Measurements from ENCODE around the gene C1QTNF6.

The C1QTNF6 gene

DNA sequence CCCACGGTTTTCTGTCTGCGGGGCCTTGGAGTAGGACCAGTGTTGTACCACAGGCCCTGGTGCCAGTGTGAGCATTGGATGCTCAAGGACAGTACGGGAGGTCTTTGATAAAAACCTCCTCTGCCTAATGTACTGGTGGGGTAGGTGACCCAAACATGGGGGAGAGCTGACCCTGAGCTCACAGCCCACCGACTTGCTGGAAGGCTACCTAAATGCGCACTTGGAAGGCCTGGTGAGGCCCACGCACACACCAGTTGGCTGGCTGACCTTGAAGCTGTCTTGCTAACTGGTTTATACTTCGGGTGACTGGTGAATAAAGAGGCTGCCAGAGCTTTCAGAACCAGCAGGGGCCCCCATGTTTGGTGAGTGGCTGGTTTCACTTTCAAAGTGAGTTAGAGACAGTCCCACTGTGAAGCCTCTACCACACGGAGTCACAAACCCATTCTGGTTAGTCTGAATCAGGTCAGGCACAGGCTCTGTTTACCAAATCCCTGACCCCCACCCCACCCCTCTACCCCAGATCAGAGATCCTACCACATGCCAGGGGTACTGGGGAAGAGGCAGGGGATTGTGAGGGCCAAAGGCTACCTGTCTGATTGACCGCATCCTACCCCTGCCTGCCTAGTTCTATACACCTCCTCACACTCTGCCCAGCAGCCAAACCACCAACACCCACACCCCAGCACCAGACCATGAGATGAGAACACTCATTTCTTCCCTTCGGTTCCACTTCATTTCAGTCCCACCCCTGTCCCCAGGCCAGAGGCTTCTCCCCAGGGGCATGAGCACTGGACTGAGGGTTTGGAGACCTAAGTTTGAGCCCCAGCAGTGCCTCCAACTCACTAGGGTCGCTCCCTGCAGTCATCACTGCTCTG, 25.6 kb downstream of the C1QTNF6 start:
- DNase-seq (ENCODE audit: low read depth), result peak; percentile 61

DNA sequence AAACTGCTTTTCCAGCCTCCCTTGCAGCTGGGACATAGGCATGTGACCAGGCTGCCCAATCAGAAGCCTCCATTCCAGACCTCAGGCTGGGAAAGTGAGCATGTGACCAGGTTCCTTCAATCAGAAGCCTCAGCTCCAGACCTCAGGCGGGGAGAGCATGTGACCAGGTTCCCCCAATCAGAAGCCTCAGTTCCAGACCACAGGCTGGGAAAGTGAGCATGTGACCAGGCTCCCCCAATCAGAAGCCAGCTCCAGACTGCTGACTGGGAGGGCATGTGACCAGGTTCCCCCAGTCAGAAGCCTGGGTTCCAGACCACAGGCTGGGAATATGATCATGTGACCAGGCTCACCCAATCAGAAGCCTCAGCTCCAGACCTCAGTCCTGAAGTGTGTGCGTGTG, 26.6 kb downstream of the C1QTNF6 start:
- DNase-seq (ENCODE audit: low read depth), result no peak

DNA sequence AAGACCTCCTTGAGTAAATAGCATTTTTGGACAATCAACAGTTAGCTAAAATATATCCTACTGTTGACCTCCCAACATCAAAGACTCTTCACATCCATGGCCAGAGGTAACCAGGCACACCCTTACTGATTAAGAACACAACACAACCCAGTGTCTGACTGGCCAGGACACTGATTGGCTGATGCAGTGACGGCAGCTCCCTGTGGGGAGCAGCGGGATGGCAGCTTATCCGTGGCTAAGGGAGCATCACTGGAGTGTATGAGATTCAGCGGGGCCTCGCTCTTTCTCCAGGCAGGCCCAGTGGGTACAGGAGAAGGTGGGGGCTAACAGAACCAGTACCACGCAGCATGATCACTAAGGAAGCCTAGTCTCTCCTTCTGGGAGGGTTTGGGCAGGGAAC, 28.0 kb downstream of the C1QTNF6 start:
- no peak for DNase-seq (ENCODE audit: low read depth)

DNA sequence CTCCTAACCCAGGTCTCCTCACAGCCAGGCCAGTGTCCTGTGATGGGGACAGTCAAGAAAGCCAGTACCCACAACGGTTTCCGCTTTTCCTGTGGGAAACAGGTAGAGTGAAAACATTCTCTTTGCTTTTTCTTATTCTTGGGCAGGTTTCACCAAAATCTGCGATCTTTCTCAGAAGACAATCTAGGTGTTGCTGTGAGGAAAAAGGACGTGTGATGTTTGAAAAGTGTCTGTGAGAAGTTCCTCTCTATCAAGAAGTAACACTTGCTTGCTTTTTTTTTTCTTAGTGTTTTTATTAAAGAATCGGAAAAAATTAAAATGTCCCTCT, 29.1 kb downstream of the C1QTNF6 start:
- DNase-seq (ENCODE audit: low read depth), result no peak

DNA sequence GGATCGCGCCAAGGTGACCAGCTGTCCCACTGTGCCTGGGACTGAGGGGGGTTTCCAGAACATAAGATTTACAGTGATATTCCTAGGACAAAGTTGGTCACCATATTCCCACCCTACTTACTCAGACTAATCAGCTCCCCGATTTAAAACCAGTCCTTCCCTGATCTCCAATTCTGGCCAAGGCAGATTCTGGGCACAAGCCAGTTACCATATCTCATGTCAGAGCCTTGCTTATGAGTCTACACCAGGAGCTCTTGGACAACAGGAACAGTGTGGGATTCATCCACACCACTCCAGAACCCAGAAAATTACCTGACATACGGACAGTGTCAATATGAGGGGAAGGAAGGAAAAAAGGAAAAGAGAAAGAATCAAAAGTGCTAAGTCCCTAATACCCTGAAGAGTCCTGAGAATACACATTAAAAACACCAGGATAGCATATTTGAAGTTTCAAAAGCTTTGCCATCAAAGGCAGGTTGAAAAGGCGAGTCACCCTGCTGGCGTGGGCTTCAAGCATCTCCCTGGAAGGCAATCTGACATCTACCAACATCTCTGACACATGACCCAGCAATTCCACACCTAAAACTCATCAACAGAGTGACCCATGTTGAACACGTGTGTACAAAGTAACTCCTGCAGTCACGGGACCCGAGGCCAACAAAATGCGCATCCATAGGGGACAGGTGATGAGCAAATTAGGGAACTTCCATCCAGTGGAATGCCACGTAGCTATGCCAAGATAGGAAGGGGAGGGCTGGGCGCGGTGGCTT, 30.3 kb downstream of the C1QTNF6 start:
- DNase-seq (ENCODE audit: low read depth), result no peak

DNA sequence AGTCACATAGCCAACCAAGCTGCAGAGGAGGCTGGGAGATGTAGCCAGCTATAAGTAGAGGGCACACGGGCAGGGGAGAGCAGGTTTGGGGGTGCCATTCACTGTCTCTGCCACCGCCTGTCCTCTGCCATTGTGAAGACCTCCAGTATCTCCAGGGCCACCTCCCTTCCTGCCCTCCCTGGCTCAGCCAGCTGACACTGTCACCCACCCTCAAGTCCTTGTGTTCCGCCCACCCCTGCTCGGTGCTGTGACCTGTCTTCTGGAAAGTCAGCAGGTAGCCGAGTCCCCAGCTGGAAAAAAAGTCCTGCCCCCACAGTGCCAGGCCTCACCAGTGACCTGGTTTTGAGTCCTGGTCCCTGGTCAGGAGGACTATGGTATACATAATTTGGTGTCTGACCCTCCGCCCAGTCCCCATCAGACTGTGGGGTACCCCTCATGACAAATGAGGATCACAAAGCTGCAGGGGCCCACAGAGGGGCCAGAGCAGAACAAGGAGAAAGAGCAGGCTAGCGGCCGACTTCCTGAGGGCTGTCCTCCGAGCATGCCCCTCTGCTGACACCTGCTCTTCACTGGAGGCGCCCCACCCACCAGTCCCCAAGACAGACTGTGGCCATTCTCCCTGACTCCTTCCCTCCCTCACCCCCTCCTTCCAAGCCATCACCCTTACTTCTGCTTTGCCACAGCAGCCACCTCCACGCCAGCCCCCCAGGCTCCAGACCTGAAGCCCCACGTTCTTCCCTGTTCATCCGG, 31.2 kb downstream of the C1QTNF6 start:
- no peak for DNase-seq (ENCODE audit: low read depth)

DNA sequence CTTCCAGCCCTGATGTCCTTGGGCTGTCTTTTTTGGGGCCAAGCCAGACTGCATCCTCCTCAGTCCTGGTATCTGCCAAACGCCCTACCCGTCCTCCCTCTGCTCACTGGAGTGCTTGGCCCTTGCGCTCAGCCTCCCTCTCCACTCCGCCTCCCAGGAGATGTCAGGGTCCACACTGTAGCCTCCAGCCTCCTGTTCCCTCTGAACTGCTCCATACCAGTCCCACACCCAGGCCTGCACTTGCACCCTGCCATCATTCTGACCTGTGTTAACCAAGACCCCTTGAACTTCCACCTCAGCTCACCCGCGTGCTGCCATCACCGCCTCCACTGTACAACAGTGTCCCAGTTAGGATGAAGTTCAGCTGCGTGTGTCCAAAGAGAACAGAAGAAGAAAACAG, 32.1 kb downstream of the C1QTNF6 start:
- DNase-seq (ENCODE audit: low read depth), result no peak

DNA sequence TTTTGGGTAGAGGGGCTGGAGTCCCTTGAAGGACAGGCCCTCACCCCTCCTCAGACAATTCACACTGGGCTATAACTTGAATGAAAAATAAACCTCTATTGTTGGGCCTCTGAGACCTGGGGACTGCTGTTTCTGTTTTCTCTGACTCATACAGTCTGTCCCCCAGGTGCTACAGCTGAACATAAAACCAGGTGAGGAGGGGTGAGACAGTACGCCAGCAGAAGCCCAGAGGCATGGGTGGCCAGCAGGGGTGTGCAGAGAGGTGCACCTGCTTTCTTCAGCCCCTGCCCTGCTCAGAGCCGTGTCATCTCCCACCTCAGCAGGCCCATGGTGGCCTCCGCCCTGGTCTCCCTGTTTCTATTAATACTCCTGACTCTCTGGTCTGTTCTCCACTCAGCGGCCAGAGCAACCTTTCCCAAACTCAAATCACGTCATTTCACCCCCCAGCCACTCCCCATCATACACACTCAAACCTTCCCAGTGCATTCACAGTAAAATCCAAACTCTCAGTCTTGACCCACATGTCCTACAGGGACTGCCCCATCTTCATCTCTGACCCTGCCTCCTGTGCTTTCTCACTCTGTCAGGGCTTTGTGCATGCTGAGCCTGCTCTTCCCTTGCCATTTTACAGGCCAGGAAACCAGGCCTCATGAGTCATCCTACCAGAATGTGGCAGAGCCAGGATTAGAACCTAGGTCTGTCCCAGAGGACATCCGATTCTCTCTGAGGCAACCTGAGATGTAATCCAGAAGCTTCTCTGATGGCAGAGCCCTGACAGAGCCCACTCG, 32.9 kb downstream of the C1QTNF6 start:
- no peak for DNase-seq (ENCODE audit: low read depth)

DNA sequence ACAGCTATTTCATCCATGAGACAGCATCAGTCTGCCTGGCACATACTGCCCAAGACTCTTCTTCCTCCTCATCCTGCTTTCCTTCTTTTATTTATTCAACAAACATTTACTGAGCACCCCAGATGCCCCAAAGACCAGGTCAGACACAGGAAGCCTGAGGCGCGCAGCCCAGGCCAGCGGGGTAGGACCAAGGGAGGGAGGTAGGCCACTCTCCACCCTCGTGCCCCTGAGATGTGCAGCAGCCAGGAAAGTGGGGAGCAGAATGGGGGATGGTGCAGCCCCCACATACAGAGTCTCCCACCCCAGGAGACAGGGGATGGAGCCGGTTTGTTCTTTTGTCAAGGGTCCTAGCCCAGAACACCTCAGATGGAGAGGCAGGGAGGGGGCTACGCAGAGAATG, 34.1 kb downstream of the C1QTNF6 start:
- no peak for DNase-seq (ENCODE audit: low read depth)

DNA sequence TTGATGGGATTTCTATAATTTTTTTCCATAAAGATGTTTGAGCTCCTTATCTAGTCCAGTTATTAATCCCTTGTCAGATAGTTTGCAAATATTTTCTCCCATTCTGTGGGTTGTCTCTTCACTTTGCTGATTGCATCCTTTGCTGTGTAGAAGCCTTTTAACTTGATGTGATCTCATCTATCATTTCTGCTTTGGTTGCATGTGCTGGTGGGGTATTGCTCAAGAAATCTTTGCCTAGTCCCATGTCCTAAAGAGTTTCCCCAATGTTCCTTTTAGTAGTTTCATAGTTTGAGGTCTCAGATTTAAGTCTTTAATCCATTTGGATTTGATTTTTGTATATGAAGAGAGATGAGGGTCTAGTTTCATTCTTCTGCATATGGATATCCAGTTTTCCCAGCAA, 36.6 kb downstream of the C1QTNF6 start:
- DNase-seq (ENCODE audit: low read depth), result no peak

DNA sequence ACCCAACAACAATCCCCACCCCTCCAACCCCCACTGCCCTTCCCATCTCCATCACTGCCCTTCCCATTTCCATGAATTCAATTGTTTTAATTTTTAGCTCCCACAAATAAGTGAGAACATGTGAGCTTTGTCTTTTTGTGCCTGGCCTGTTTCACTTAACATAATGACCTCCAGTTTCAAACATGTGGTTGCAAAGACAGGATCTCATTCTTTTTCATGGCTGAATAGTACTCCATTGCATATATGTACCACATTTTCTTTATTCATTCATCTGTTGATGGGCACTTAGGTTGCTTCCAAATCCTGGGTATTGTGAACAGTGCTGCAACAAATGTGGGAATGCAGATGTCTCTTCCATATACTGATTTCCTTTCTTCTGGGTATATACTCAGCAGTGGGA, 37.3 kb downstream of the C1QTNF6 start:
- no peak for DNase-seq (ENCODE audit: low read depth)

DNA sequence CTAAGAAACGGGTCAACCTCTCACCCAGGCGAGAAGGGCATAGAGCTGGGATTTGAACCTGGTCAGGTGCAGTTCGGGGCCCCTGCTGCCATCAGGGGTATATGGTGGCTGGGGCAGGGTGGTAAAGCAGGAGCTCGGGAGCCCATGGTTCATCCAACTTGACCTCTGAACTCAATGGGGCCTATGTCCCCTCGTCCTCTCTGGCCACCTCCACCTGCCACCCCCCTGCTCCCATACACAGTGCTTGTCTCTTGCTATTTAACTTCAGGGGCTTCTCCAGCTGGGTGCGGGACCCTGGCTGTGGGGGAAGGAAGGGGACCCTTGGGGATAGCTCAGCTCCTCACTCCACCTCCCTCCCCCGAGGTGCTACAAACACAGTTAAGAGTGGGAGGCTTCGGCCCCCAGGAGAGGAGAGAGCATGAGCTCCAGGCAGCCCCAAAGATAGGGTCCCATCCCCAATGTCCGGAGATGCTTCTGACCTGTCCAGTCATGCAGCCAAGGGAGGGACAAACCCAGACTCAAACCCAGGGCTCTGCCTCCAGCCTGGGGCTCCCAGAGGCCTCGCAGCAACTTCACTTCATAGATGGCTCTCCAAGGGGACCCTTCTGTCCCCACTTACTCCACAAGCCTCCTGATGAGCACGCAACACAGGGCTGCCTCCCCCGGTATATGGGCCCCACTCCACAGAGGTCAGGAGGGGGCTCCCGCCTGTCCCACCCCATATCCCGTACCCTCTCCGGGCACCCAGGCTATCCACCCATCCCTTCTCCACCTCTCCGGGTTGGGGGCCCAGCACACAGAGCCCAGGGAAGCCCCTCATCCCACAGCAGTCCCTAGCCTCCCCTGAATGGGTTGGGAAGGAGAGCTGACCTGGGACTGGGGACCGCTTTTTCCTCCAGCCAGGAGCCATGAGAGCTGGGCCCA, 39.0 kb downstream of the C1QTNF6 start:
- DNase-seq (ENCODE audit: low read depth), result no peak

DNA sequence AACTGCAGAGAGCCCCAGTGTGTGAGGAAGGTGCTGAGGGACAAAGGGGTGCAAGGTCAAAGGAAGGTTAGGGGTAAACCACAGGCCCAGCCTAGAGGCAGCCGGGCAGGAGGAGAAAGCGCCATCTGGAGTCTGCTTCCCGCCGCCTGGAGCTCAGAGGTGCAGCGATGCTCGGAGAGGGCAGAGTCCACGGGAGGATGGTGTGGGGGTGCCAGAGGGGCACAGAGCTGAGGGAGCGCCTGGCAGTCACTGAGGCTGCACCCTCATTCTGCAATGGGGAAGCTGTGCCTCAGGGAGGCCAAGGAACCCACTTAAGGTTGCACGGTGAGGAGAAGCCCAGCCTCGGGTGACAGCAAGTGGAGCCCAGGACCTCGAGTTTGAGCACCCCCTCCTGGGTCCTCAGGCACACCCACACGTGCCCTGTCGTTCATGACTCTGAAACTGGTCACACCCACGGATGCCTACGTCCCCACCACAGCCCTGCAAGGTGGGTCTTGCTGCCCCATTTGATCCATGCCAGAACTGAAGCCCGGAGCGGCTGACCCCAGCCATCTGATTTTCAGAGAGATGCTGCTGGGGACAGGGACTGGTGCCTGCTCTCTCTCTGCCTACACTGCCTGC, 39.9 kb downstream of the C1QTNF6 start:
- DNase-seq (ENCODE audit: low read depth), result no peak

DNA sequence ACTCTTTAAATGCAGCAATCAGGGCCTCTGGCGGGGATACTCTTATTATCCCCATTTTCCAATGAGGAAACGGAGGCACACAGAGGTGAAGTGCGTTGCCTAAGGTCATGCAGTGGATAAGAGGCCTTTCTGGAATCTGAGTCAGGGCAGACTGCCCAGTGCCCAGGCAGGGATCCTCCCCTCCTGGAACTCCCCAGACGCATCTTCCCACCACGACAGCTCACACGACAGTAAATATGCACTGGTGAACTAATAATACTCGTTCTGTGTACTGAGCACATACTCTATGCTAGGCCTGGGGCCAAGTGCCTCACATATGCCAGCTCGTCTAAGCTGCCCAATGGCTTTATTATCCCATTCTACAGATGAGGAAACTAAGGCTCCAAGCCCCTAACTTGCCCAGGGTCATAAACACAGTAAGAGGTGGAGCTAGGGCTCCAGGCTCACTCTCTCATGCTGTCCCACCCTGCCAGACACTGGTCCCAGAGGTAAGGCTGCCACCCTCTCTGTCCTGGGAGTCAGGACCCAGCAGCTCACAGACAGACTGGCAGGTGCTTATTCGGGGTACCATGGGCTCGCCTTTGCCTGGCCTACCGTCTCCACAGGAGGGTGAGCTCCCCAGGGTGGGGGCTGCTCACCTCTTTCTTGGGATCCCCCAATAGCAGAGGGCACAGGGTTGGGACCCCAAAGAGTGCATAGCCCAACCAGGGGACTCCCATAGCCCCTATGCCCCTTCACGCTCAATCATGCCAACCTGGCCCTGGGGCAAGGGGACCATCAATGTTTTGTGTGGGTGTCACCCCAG, 40.7 kb downstream of the C1QTNF6 start:
- DNase-seq (ENCODE audit: low read depth), result no peak

DNA sequence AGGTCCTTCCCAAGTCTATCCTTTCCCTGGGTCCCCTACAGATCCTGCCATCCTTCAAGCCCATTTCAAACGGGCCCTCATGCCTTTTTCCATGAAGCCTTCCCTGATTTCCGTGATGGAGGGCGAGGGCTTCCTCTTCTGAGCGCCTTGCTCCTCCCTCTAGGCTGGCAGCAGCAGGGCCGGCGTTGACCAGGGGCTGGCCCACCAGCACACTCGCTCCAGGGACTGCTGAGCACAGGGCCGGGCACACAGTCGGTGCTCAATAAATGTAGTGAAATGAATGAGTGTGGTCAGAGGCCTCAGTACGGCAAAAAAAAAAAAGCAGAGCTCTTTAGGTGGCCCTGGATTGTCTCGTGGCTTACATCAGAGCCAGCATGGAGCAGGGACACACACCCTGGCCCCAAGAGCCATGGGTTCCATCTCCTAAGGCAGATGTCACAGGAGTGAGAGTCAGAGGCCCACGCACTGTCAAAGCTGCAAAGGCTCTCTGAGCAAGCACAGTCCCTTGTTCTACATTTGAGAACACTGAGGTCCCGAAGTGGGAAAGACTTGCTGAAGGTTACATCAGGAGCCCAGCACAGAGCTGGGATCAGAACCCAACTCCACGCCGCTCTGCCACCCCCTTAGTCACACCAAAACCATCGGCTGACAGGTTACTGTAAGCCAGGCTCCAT, 41.4 kb downstream of the C1QTNF6 start:
- no peak for DNase-seq (ENCODE audit: low read depth)

DNA sequence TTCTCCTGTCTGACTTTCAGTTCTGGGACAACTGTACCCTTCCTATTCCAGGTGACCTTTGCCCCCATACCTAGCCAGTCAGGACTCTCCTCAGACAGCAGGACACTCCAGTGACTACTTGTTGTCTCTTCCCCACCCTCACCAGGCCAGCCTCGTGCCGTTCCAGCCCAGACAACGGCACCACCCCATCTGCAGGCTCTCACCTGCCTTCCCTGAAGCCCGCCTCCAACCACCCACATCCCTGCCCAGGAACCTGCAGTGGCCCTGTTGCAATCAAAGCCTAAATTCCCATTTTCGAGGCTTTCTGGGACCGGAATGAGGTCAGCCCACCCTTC, 42.0 kb downstream of the C1QTNF6 start:
- no peak for DNase-seq (ENCODE audit: low read depth)

DNA sequence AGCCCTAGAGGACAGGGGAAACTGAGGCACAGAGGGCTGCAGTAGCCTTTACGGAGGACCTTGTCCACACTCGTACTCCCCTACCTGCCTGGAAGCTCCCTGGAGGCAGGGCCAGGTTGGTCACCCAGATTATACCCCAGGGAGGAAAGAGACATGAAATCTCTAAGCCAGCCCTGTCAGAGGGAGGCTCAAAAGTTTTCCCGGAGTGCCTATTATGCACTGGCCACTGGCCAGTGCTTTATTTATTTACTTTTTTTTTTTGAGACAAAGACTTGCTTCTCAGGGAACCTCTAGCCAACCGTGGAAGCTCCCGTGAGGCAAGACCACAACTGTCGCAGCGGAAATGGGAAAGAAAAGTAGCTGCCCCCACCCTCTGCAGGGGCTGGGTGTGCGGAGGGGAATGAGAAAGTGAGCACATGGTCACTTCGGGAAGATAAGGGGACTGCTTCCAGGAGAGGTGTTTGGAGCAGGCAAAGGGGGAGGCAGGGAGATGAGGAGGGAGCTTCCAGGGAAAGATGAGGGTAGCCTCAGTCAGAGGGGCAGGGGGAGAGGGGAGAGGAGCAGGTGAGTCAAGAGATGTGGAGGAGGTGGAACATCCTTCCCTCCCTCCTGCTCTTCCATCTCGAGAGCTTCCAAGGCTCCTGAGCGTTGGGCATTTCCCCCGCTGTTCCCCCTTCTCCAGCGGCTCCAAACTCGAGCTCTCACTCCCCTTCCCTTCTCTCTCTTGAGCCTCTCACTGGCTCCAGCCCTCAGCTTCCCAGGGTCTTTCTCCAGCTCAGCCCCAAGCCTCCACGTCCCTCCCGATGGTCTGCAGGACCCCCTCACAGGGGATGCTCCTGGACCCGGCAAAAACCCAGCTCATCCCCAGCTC, 42.6 kb downstream of the C1QTNF6 start:
- DNase-seq (ENCODE audit: low read depth), result no peak

DNA sequence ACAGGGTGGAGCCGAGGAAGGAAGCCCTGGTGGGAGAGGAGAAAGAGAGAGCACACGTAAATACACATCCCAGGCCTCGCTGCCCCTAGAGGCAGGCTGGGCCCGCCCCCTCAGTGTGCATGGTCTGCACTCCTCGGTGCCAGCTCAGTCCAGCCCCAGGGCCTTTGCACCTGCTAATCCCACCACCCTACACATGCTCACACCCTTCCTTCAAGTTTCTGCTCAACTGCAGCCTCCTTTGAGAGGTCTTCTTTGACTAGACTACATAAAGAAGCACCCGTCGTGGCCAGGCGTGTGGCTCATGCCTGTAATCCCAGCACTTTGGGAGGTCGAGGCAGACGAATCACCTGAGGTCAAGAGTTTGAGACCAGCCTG, 43.9 kb downstream of the C1QTNF6 start:
- no peak for DNase-seq (ENCODE audit: low read depth)

All from activated T-helper 9 cell treated with anti-CD3 and anti-CD28 coated beads, Interleukin-2, amount 50 U/mL, for 16 hours (primary cell).